ENCODE data around the gene TSHZ2. TPM values are rescaled to one million over a fixed set of nuclear protein-coding genes. Genes with fewer than 3 reads are reported as not detected.

The TSHZ2 gene
- total RNA-seq, 1 experiment from 2014 or later, result 0.07 TPM

DNA sequence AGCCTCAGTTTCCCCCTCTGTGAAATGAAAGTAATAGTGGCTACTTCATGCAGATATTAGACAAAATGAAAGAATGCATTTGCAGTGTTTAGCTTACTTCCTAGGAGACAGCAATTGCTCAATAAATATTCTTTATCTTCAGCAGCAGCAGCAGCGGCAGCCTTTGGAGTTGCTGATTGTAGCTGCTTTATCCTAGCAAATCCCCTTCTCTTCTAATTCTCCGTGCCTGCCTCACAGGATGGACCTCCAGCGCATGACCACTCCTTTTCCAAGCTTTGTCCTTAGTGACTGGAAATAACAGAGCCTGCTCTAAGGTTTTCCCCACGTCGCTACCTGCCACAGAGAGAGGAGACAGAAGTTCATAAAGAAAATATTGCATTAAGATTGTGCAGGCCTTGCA is 279.8 kb downstream of the TSHZ2 start:
- no peaks in the 10 kb centered on the region for H3K79me2 ChIP-seq (ENCODE audit: insufficient read depth, low read length)
- ChIA-PET CTCF (no interaction called here), RAD21 (ENCODE audit: low non-redundant PET in 1 of 2, low total read pairs in 2 of 2, uncharacterized antibody in 2 of 2, unreplicated experiment in 2 of 2) (no interaction called here), POLR2A (no interaction called here)
- ATAC-seq, result no peak
- DNase-seq (ENCODE audit: low read depth, low spot score), result no peak
- TF ChIP-seq POLR2AphosphoS5 (IDR thresholded peaks at IDR 0.05; ENCODE audit: low read depth, low read length), result no peak
- H3K9me2 ChIP-seq (ENCODE audit: insufficient read depth), result no peaks in the 10 kb centered on the region
- intact Hi-C loops (cut with micrococcal nuclease), result no loop called here
- no peak overlapping the region for H2AFZ ChIP-seq (ENCODE audit: low read depth, low read length, poor library complexity, severe bottlenecking)
- no peak overlapping the region for H3K4me2 ChIP-seq (ENCODE audit: low read length)
- H3K36me3 ChIP-seq (ENCODE audit: control insufficient read depth in 1 of 2, insufficient read depth in 2 of 2, low read length in 2 of 2), result no peaks in the 10 kb centered on the region
- H3K9ac ChIP-seq (ENCODE audit: low read length), result no peak overlapping the region
- H3K4me3 ChIP-seq (replicated peaks in 1 of 2; ENCODE audit: low read depth in 1 of 2, low read length in 2 of 2), result no peak overlapping the region
- no peaks in the 10 kb centered on the region for H4K20me1 ChIP-seq (ENCODE audit: insufficient read depth)
- H3K4me1 ChIP-seq (ENCODE audit: control insufficient read depth in 1 of 2, insufficient read depth in 2 of 2, low read length in 2 of 2), result no peaks in the 10 kb centered on the region
- no TSS peak for BruUV-seq (replicated peaks)
- H3K27ac ChIP-seq (ENCODE audit: low read depth, low read length), result no peak overlapping the region
- peaks cover 49% of the 10 kb centered on the region for H3K27me3 ChIP-seq (ENCODE audit: insufficient read depth, low read length)
- H3K9me3 ChIP-seq (ENCODE audit: control insufficient read depth in 1 of 2, insufficient read depth in 1 of 2, low read depth in 1 of 2, low read length in 2 of 2), result no peaks in the 10 kb centered on the region

DNA sequence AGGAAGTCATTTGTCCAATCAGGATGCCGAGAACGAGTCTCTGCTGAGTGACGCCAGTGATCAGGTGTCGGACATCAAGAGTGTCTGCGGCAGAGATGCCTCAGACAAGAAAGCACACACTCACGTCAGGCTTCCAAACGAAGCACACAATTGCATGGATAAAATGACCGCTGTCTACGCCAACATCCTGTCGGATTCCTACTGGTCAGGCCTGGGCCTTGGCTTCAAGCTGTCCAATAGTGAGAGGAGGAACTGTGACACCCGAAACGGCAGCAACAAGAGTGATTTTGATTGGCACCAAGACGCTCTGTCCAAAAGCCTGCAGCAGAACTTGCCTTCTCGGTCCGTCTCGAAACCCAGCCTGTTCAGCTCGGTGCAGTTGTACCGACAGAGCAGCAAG is 281.5 kb downstream of the TSHZ2 start:
- POLR2A ChIA-PET, result no interaction called here
- H3K79me2 ChIP-seq (ENCODE audit: insufficient read depth, low read length), result no peaks in the 10 kb centered on the region
- H3K4me3 ChIP-seq (replicated peaks in 1 of 2; ENCODE audit: low read depth in 1 of 2, low read length in 2 of 2), result no peak overlapping the region
- no TSS peak for BruUV-seq (replicated peaks)
- no peaks in the 10 kb centered on the region for H3K36me3 ChIP-seq (ENCODE audit: control insufficient read depth in 1 of 2, insufficient read depth in 2 of 2, low read length in 2 of 2)
- DNase-seq (ENCODE audit: low read depth, low spot score), result no peak
- TF ChIP-seq ZNF274 (IDR thresholded peaks at IDR 0.05; ENCODE audit: low read depth, low read length), result no peak
- TF ChIP-seq, protein P1, sequence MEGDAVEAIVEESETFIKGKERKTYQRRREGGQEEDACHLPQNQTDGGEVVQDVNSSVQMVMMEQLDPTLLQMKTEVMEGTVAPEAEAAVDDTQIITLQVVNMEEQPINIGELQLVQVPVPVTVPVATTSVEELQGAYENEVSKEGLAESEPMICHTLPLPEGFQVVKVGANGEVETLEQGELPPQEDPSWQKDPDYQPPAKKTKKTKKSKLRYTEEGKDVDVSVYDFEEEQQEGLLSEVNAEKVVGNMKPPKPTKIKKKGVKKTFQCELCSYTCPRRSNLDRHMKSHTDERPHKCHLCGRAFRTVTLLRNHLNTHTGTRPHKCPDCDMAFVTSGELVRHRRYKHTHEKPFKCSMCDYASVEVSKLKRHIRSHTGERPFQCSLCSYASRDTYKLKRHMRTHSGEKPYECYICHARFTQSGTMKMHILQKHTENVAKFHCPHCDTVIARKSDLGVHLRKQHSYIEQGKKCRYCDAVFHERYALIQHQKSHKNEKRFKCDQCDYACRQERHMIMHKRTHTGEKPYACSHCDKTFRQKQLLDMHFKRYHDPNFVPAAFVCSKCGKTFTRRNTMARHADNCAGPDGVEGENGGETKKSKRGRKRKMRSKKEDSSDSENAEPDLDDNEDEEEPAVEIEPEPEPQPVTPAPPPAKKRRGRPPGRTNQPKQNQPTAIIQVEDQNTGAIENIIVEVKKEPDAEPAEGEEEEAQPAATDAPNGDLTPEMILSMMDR (IDR thresholded peaks at IDR 0.05 in 2 of 3, conservative IDR thresholded peaks at IDR 0.05 in 1 of 3; ENCODE audit: borderline replicate concordance in 1 of 3, insufficient read depth in 1 of 3, low read depth in 2 of 3, low read length in 2 of 3), result no peak
- TF ChIP-seq EZH2 (IDR thresholded peaks at IDR 0.05), result no peak
- no peak for TF ChIP-seq SIN3A (IDR thresholded peaks at IDR 0.05; ENCODE audit: low read depth)
- no peak for TF ChIP-seq CEBPB (IDR thresholded peaks at IDR 0.05; ENCODE audit: low read depth)
- no peak for TF ChIP-seq FOSL1 (IDR thresholded peaks at IDR 0.05; ENCODE audit: low read depth)
- TF ChIP-seq, protein P2, sequence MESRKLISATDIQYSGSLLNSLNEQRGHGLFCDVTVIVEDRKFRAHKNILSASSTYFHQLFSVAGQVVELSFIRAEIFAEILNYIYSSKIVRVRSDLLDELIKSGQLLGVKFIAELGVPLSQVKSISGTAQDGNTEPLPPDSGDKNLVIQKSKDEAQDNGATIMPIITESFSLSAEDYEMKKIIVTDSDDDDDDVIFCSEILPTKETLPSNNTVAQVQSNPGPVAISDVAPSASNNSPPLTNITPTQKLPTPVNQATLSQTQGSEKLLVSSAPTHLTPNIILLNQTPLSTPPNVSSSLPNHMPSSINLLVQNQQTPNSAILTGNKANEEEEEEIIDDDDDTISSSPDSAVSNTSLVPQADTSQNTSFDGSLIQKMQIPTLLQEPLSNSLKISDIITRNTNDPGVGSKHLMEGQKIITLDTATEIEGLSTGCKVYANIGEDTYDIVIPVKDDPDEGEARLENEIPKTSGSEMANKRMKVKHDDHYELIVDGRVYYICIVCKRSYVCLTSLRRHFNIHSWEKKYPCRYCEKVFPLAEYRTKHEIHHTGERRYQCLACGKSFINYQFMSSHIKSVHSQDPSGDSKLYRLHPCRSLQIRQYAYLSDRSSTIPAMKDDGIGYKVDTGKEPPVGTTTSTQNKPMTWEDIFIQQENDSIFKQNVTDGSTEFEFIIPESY (IDR thresholded peaks at IDR 0.05; ENCODE audit: extremely low read depth, insufficient replicate concordance, low read length), result no peak
- no peak for TF ChIP-seq YY1 (IDR thresholded peaks at IDR 0.05; ENCODE audit: extremely low read depth, insufficient replicate concordance, low read depth, low read length)
- TF ChIP-seq SP1 (IDR thresholded peaks at IDR 0.05; ENCODE audit: low read depth), result no peak
- TF ChIP-seq POLR2AphosphoS5 (IDR thresholded peaks at IDR 0.05; ENCODE audit: low read depth, low read length), result no peak
- no peak for TF ChIP-seq CBX3 (IDR thresholded peaks at IDR 0.05; ENCODE audit: low read depth)
- H3K9me2 ChIP-seq (ENCODE audit: insufficient read depth), result no peaks in the 10 kb centered on the region
- H2AFZ ChIP-seq (ENCODE audit: low read depth, low read length, poor library complexity, severe bottlenecking), result no peak overlapping the region
- intact Hi-C loops (cut with micrococcal nuclease), result no loop called here
- no peak for ATAC-seq
- H3K4me1 ChIP-seq (ENCODE audit: control insufficient read depth in 1 of 2, insufficient read depth in 2 of 2, low read length in 2 of 2), result no peaks in the 10 kb centered on the region
- no peak overlapping the region for H3K4me2 ChIP-seq (ENCODE audit: low read length)
- CTCF ChIA-PET, result no interaction called here
- H3K9ac ChIP-seq (ENCODE audit: low read length), result no peak overlapping the region
- peaks cover 64% of the 10 kb centered on the region for H3K27me3 ChIP-seq (ENCODE audit: insufficient read depth, low read length)
- H3K9me3 ChIP-seq (ENCODE audit: control insufficient read depth in 1 of 2, insufficient read depth in 1 of 2, low read depth in 1 of 2, low read length in 2 of 2), result no peaks in the 10 kb centered on the region
- H4K20me1 ChIP-seq (ENCODE audit: insufficient read depth), result no peaks in the 10 kb centered on the region
- no peak overlapping the region for H3K27ac ChIP-seq (ENCODE audit: low read depth, low read length)
- RAD21 ChIA-PET (ENCODE audit: low non-redundant PET in 1 of 2, low total read pairs in 2 of 2, uncharacterized antibody in 2 of 2, unreplicated experiment in 2 of 2), result no interaction called here

Data from HCT116 (cell line).